Measurements from ENCODE around the gene GRK3.

GRK3 gene

GRCh38 chr22:25670070-25670461, 105.6 kb downstream of the GRK3 start:
- no peak for DNase-seq

- DNase-seq = no peak
Observed at GRCh38 chr22:25672289-25673084, 108.0 kb downstream of the GRK3 start.

GRCh38 chr22:25673713-25674112, 109.2 kb downstream of the GRK3 start:
- no peak for DNase-seq

- no peak for DNase-seq
Observed at GRCh38 chr22:25677631-25678030, 113.2 kb downstream of the GRK3 start.

- DNase-seq = no peak
Observed at GRCh38 chr22:25680051-25680450, 115.6 kb downstream of the GRK3 start.

GRCh38 chr22:25680956-25681355, 116.5 kb downstream of the GRK3 start:
- no peak for DNase-seq

GRCh38 chr22:25682109-25682508, 117.6 kb downstream of the GRK3 start:
- no peak for DNase-seq

GRCh38 chr22:25688627-25689026, 124.2 kb downstream of the GRK3 start:
- DNase-seq = no peak

- no peak for DNase-seq
Observed at GRCh38 chr22:25689631-25690030, 125.2 kb downstream of the GRK3 start.

- DNase-seq = no peak
Observed at GRCh38 chr22:25690798-25691197, 126.3 kb downstream of the GRK3 start.

GRCh38 chr22:25692397-25693267, 128.2 kb downstream of the GRK3 start:
- no peak for DNase-seq

- no peak for DNase-seq
Observed at GRCh38 chr22:25693268-25693565, 128.7 kb downstream of the GRK3 start.

- DNase-seq = no peak
Observed at GRCh38 chr22:25694196-25694907, 129.9 kb downstream of the GRK3 start.

GRCh38 chr22:25695146-25695545, 130.7 kb downstream of the GRK3 start:
- no peak for DNase-seq

GRCh38 chr22:25696763-25697162, 132.3 kb downstream of the GRK3 start:
- no peak for DNase-seq

- DNase-seq = no peak
Observed at GRCh38 chr22:25697181-25697664, 132.7 kb downstream of the GRK3 start.

- DNase-seq = no peak
Observed at GRCh38 chr22:25697978-25698377, 133.5 kb downstream of the GRK3 start.

- no peak for DNase-seq
Observed at GRCh38 chr22:25698461-25698860, 134.0 kb downstream of the GRK3 start.

GRCh38 chr22:25698978-25699377, 134.5 kb downstream of the GRK3 start:
- no peak for DNase-seq

GRCh38 chr22:25701056-25701780, 136.7 kb downstream of the GRK3 start:
- no peak for DNase-seq

- DNase-seq = peak in 1 of 2 experiments; percentile 11
Observed at GRCh38 chr22:25702040-25702439, 137.6 kb downstream of the GRK3 start.

GRCh38 chr22:25702571-25703167, 138.2 kb downstream of the GRK3 start:
- DNase-seq = no peak
